HG02970 (cell line): ENCODE results near the gene PRKAG3.
"Not testable (repeated sequence)": the region's sequence is repeated elsewhere in the genome, so short reads cannot be mapped to it uniquely, and the experiment has no call there.

Experiments
- ATAC-seq: cut with Tn5 transposase; IDR thresholded peaks from one replicate; pipeline ENCODE4 v1.9.1; 2021; ENCODE audit warnings: mild to moderate bottlenecking, moderate library complexity, moderate number of reproducible peaks; ENCODE audit not compliant: unreplicated experiment, low FRiP score

The PRKAG3 gene

GRCh38 chr2:218788529-218789255 is 42.9 kb downstream of the PRKAG3 start:
- ATAC-seq = no peak

- no peak for ATAC-seq
These were observed 45.5 kb downstream of the PRKAG3 start for GRCh38 chr2:218786133-218786532.

DNA sequence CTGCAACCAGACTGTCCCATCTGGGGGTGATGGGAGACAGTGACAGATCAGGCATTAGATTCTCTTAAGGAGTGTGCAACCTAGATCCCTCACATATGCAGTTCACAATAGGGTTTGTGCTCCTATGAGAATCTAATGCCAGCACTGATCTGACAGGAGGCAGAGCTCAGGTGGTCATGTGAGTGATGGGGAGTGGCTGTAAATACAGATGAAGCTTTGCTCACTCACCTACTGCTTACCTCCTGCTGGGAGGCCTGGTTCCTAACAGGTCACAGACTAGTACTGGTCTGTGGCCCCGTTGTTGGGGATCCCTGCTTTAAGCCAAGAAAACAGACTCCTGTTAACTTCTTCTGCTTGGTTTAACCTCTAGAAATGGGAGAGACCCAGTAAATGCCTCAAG is 46.5 kb downstream of the PRKAG3 start:
- ATAC-seq = no peak

GRCh38 chr2:218783688-218784087 is 47.9 kb downstream of the PRKAG3 start:
- ATAC-seq = no peak

DNA sequence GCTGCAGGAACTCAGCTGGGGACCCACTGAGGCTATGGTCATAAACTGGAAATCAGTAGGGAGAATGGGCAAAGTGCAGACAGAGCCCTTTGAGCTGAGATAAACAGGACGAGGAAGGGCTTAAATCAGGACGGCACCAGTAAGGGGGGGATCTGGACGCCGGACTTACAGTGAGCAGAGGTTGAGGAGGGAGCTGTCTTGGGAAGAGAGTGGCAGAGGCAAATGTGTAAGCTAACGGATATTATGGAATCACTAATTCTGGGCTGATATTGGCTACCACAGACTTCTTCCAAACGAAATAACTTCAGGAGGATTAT is 49.1 kb downstream of the PRKAG3 start:
- ATAC-seq = no peak

DNA sequence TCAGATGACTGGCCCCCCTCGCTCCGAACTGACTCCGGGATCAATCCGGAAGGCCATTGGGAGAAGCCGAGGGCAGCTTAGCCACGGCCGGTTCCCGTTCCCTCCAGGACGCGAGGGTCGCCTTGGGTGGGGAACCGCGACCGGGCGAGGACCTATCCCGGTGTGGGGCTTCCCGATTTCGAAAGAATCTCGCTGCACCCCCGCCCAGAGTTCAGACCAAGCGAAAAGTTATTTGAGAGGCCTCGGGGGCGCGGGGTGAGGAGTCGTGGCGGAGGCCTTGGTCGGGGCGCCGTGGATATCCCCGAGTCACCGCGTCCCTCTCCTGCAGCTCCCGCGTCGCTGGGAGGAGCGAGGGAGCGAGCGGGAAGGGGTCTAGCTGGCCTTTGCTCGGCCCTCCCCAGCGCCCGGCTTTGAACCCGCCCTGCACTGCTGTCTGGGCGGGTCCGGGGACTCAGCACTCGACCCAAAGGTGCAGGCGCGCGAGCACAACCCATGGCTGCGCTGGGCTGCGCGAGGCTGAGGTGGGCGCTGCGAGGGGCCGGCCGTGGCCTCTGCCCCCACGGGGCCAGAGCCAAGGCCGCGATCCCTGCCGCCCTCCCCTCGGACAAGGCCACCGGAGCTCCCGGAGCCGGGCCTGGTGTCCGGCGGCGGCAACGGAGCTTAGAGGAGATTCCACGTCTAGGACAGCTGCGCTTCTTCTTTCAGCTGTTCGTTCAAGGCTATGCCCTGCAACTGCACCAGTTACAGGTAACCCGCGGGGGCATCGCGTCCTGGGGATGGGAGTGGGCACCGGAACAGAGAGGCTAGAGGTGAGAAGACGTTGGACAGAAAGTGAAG is 49.7 kb downstream of the PRKAG3 start, which contains the start of gene CYP27A1:
Gene CYP27A1, plus strand, starts transcription at position 457 of the 837 bp plus-strand sequence. Its CDS starts 36 bp downstream, at position 493.
- ATAC-seq = no peak

GRCh38 chr2:218780851-218781690 is 50.5 kb downstream of the PRKAG3 start:
- ATAC-seq = no peak

DNA sequence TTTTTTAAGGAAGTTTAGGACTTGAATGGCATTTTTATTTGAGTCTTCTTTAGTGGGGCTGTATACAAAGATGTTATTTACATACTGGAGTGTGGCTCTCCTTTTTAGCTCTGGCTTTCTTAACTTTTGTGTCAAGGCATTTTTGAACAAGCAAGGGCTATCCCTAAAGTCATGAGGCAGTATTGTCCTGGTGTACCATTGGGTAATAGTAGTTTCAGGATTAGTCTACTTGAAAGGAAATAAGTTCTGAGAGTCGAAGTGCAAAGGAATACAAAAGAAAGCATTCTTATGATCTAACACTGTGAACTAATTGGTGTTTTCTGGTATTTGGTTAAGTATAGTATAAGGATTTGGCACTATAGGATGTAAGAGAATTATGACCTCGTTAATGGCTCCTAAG is 51.6 kb downstream of the PRKAG3 start:
- ATAC-seq = no peak

DNA sequence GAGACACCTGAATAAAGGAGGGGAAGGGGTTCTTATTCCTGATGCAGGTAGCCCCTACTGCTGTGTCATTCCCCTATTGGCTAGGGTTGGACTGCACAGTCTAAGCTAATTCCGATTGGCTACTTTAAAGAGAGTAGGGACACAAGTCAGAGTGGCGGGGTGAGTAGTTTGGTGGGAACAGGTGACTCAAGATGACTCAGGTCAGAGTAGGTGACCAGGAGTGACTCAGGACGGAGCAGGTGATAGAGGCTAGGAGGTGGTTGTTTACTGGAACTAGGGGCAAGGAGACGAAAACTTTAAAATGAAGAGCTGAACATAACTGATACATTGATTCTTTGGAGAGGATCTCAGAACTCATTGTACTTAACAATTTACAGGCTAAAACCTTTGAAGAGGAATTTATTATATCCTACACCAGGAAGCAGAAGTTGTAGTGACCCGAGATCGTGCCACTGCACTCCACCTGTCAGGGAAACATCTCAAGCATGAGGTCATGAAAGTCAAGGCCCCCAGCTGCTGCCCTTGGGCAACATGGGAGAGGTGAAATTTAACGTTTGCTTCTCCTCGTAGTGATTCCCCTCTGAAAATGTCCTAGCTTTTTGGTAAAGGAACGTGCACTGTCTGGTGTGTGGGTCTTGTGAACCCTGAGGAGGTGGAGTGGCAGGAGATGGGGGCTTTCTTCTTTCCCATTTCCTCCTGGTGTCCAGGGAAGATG is 54.2 kb downstream of the PRKAG3 start:
- no peak for ATAC-seq

GRCh38 chr2:218776488-218776887 is 55.1 kb downstream of the PRKAG3 start:
- ATAC-seq = no peak

- no peak for ATAC-seq
These were observed 57.7 kb downstream of the PRKAG3 start for GRCh38 chr2:218773881-218774280.

DNA sequence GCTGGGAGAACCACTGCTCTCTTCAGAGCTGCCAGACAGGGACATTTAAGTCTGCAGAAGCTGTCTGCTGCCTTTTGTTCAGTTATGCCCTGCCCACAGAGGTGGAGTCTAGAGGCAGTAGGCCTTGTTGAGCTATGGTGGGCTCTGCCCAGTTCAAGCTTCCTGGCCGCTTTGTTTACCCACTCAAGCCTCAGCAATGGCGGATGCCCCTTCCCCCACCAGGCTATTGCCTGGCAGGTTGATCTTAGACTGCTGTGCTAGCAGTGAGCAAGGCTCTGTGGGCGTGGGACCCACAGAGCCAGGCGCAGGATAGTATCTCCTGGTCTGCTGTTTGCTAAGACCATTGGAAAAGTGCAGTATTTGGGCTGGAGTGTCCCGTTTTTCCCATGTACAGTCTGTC is 58.8 kb downstream of the PRKAG3 start:
- ATAC-seq = not testable (repeated sequence)
